K562 (cell line): ENCODE measurements around the gene PSD4. TPM values are rescaled to one million over a fixed set of nuclear protein-coding genes. Genes with fewer than 3 reads are reported as not detected.

Source experiments
- ATAC-seq: fragments of 200-7000 bp; cut with Tn5 transposase; 3 replicates; pipeline ENCODE4 v1.9.1; 2020; ENCODE audit warnings: moderate library complexity
- BruUV-seq: library from RNA; stranded (reverse); fragments of 400-500 nt; replicated peaks from 2 replicates; lab custom pipeline; 2021; lab: Mats Ljungman, UMichigan
- CTCF ChIA-PET: fragments of 300-600 bp; formaldehyde crosslinking; extraction: SDS; loops from one replicate; lab custom pipeline; 2021; ENCODE audit warnings: low intra/inter-chr PET ratio; lab: Yijun Ruan, JAX
- POLR2A ChIA-PET: fragments of 300-600, 350-650 bp; sonication (Branson Sonifier 250); formaldehyde crosslinking; extraction: SDS; loops from one replicate; lab custom pipeline; 2021; ENCODE audit warnings: antibody characterized with exemption, inconsistent platforms; lab: Yijun Ruan, JAX
- DNase-seq, 4 experiments: peaks; one replicate each; pipeline versions ENCODE4 v3.0.0 to v3.0.0-alpha.2; 2011 to 2018; ENCODE audit warnings: low spot score in 3 of 4, mixed read lengths in 3 of 4; ENCODE audit errors: extremely low read depth in 1 of 4
- FAIRE-seq: peaks from 2 replicates; lab custom pipeline; 2011; peaks lifted over from hg19 to GRCh38; lab: Jason Lieb, UNC
- H2AFZ ChIP-seq: 2 replicates; pipeline ENCODE4 v1.6.0; 2011; ENCODE audit warnings: low read depth, low read length, control low read depth, inconsistent platforms
- H3K27ac ChIP-seq: fragments of 200-600 bp; 3 replicates; pipeline ENCODE4 v1.8.0; 2011; ENCODE audit warnings: low read depth, mild to moderate bottlenecking, control low read depth, inconsistent platforms, low read length, moderate library complexity, mixed read lengths; ENCODE audit errors: extremely low read depth
- H3K27me3 ChIP-seq, 2 experiments: fragments of 300-600 bp in 1 of 2; 2 replicates in 1 of 2; 3 replicates in 1 of 2; pipeline versions ENCODE4 v1.6.0 to v1.8.0; 2011; ENCODE audit warnings: inconsistent platforms in 2 of 2, low read length in 2 of 2, mild to moderate bottlenecking in 1 of 2, mixed read lengths in 1 of 2, moderate library complexity in 1 of 2; ENCODE audit not compliant: control insufficient read depth in 2 of 2, insufficient read depth in 2 of 2
- H3K36me3 ChIP-seq: fragments of 300-600 bp; 3 replicates; pipeline ENCODE4 v1.8.0; 2011; ENCODE audit warnings: mild to moderate bottlenecking, low read length, inconsistent platforms; ENCODE audit not compliant: control insufficient read depth, insufficient read depth
- H3K4me1 ChIP-seq, 2 experiments: fragments of 200-600 bp in 1 of 2; replicated peaks in 1 of 2; 2 replicates in 1 of 2; 3 replicates in 1 of 2; pipeline versions ENCODE4 v1.5.1 to v1.8.0; 2011; ENCODE audit warnings: inconsistent platforms in 2 of 2, low read length in 2 of 2, mild to moderate bottlenecking in 1 of 2, mixed read lengths in 1 of 2, moderate library complexity in 1 of 2; ENCODE audit not compliant: control insufficient read depth in 2 of 2, insufficient read depth in 2 of 2
- H3K4me2 ChIP-seq: 2 replicates; pipeline ENCODE4 v1.6.1; 2011; ENCODE audit warnings: low read length, control low read depth, inconsistent platforms, mixed read lengths; ENCODE audit not compliant: insufficient read depth
- H3K4me3 ChIP-seq: fragments of 200-600 bp; sonication (generic), shearing (Covaris generic); 2 replicates; pipeline ENCODE4 v1.5.1; 2016; ENCODE audit warnings: control low read depth, inconsistent platforms
- H3K79me2 ChIP-seq: fragments of 200-600 bp; 3 replicates; pipeline ENCODE4 v1.8.0; 2011; ENCODE audit warnings: low read length, inconsistent platforms; ENCODE audit not compliant: control insufficient read depth, insufficient read depth
- H3K9ac ChIP-seq, 2 experiments: 2 replicates each; pipeline versions ENCODE4 v1.6.0 to v1.6.1; 2011; ENCODE audit warnings: low read depth in 2 of 2, low read length in 2 of 2, control low read depth in 1 of 2, inconsistent platforms in 1 of 2, mild to moderate bottlenecking in 1 of 2, mixed read lengths in 1 of 2; ENCODE audit not compliant: insufficient read depth in 1 of 2
- H3K9me1 ChIP-seq: one replicate; pipeline ENCODE4 v1.6.0; 2011; ENCODE audit warnings: inconsistent platforms, mild to moderate bottlenecking, low read length, moderate library complexity; ENCODE audit not compliant: control insufficient read depth, insufficient read depth
- H3K9me3 ChIP-seq: replicated peaks from 2 replicates; pipeline ENCODE4 v1.5.1; 2011; ENCODE audit warnings: low read depth, low read length, inconsistent platforms; ENCODE audit not compliant: control insufficient read depth, insufficient read depth
- H4K20me1 ChIP-seq: replicated peaks from 2 replicates; pipeline ENCODE4 v1.6.1; 2011; ENCODE audit warnings: low read length, inconsistent platforms, mixed read lengths; ENCODE audit not compliant: control insufficient read depth, insufficient read depth
- ATF6 ChIP-seq: sonication (generic); formaldehyde crosslinking; IDR thresholded peaks from 2 replicates; pipeline ENCODE4 v1.4.0; 2020; ENCODE audit warnings: mild to moderate bottlenecking, missing genetic modification reagents
- CHD2 ChIP-seq: IDR thresholded peaks from 2 replicates; pipeline ENCODE4 v1.6.1; 2011; ENCODE audit warnings: low read depth, low read length
- DEAF1 ChIP-seq: fragments of 450-650 bp; formaldehyde crosslinking; IDR thresholded peaks from 2 replicates; pipeline ENCODE4 v1.4.0; 2020; ENCODE audit warnings: mild to moderate bottlenecking, moderate library complexity
- E2F1 ChIP-seq: sonication (generic); formaldehyde crosslinking; IDR thresholded peaks from 2 replicates; pipeline ENCODE4 v1.8.1; 2023; ENCODE audit warnings: mild to moderate bottlenecking, missing genetic modification reagents, moderate library complexity
- HDAC6 ChIP-seq: IDR thresholded peaks from 2 replicates; pipeline ENCODE4 v1.6.1; 2012; ENCODE audit warnings: low read depth, mild to moderate bottlenecking, control low read depth, inconsistent platforms, low read length, moderate library complexity
- HMG20A ChIP-seq: fragments of 450-650 bp; formaldehyde crosslinking; conservative IDR thresholded peaks from 2 replicates; pipeline ENCODE4 v1.4.0; 2020; ENCODE audit warnings: mild to moderate bottlenecking, mixed read lengths
- HSF4 ChIP-seq: fragments of 250-450 bp; sonication (Bioruptor Pico); IDR thresholded peaks from 2 replicates; pipeline ENCODE4 v2.1.2; 2022; ENCODE audit warnings: mild to moderate bottlenecking, moderate library complexity, borderline replicate concordance
- IFI16 ChIP-seq: fragments of 250-450 bp; sonication (Bioruptor Pico); IDR thresholded peaks from 2 replicates; pipeline ENCODE4 v2.1.2; 2022; ENCODE audit warnings: mild to moderate bottlenecking, inconsistent platforms
- KLF16 ChIP-seq: IDR thresholded peaks from 2 replicates; pipeline ENCODE4 v1.6.1; 2016; ENCODE audit warnings: antibody characterized with exemption
- MTA2 ChIP-seq: fragments of 450-650 bp; IDR thresholded peaks from 2 replicates; pipeline ENCODE4 v1.6.1; 2016; ENCODE audit warnings: low read depth
- RAD21 ChIP-seq, 2 experiments: fragments of 250-450 bp in 1 of 2; fragments of 450-650 bp in 1 of 2; sonication (Bioruptor Pico) in 1 of 2; formaldehyde crosslinking in 1 of 2; IDR thresholded peaks in 1 of 2; conservative IDR thresholded peaks in 1 of 2; 2 replicates each; pipeline versions ENCODE4 v1.4.0 to v1.8.0; 2020 to 2022; ENCODE audit warnings: mild to moderate bottlenecking in 2 of 2, moderate library complexity in 1 of 2
- SUPT5H ChIP-seq: fragments of 450-650 bp; IDR thresholded peaks from 2 replicates; pipeline ENCODE4 v1.6.1; 2016
- WGBS: fragments of 100-300 bp; shearing (Covaris generic); methylation state at CpG from one replicate; pipeline ENCODE4 v1.1.6; 2016; ENCODE audit warnings: low coverage, mixed read lengths; ENCODE audit not compliant: insufficient coverage; ENCODE audit errors: missing lambda C conversion rate; 5-methylcytosine and 5-hydroxymethylcytosine counted together
- in situ Hi-C: fragments of 300-500 bp; cut with MboI; formaldehyde crosslinking; loops from 4 replicates; pipeline ENCODE4 v1.15.0; 2018; ENCODE audit warnings: inconsistent platforms, mixed read lengths
- intact Hi-C: fragments of 100-400 bp; cut with micrococcal nuclease; formaldehyde crosslinking; loops from 2 replicates; pipeline ENCODE4 v1.14.2; 2022
- polyA plus RNA-seq, 8 experiments: library from polyadenylated mRNA; depleted of rRNA in 4 of 8; stranded (reverse) in 5 of 8; unstranded in 3 of 8; fragments of >200 nt; fragmentation: Nextera tagmentation in 2 of 8; fragmentation: Illumina TruSeq in 1 of 8; extraction: Ambion mirVana in 2 of 8; extraction: Trizol in 1 of 8; gene quantifications; 2 replicates each; pipeline versions ENCODE4 v1.2.1 to v1.2.3, GENCODE V29; 2011 to 2014; ENCODE audit warnings: inconsistent platforms in 1 of 8, missing spikeins in 1 of 8
- total RNA-seq, 7 experiments: library from RNA; depleted of rRNA in 6 of 7; stranded (reverse); fragments of >200 nt in 6 of 7; fragmentation: Illumina TruSeq in 2 of 7; extraction: Trizol in 2 of 7; gene quantifications; 2 replicates each; pipeline versions ENCODE4 v1.2.1 to v1.2.3, GENCODE V29; 2011 to 2021; ENCODE audit warnings: low replicate concordance in 1 of 7
- TF ChIP-seq, protein P1 (sequence below): fragments of 450-650 bp; IDR thresholded peaks from 2 replicates; pipeline ENCODE4 v1.6.1; 2016; ENCODE audit warnings: antibody characterized with exemption
- TF ChIP-seq, protein P2 (sequence below): fragments of 450-650 bp; conservative IDR thresholded peaks from 2 replicates; pipeline ENCODE4 v1.6.1; 2016; ENCODE audit warnings: missing genetic modification characterization, low read depth, mild to moderate bottlenecking, missing compliant biosample characterization, moderate library complexity

The PSD4 gene
- total and polyA plus RNA-seq, 9 of the 15 experiments (the other 6 are each of a cell fraction or from before 2014, with no cell fraction given) = 0.46 to 54.0 (median 20.8) TPM

GRCh38 chr2:113203901-113204519 lies 30.2 kb downstream of the PSD4 start:
- WGBS = 1% methylated on average over 5 of the region's 5 CpGs
- no peak overlapping the region for H3K4me3 ChIP-seq
- ChIA-PET CTCF (interaction anchor here (0.8 to 2.4 kb wide), 5 partner anchors 10 to 186 kb away, joined by 3 to 20 read pairs (median 8); no protein-coding TSS in a partner anchor), POLR2A (interaction anchor here (0.6 to 1.5 kb wide), 5 partner anchors 12 to 124 kb away, joined by 3 to 6 read pairs (median 4); no protein-coding TSS in a partner anchor)
- DNase-seq (peak; percentile 80 to 82 (median 80)), FAIRE-seq (peak; percentile 89), ATAC-seq (peak; percentile 97)
- in situ Hi-C loops = no loop called here
- intact Hi-C loops = loop anchor here (1.0 to 5.0 kb wide), 5 partner anchors 45 to 183 kb away; no protein-coding TSS in a partner anchor
- no peaks in the 10 kb centered on the region for H4K20me1 ChIP-seq
- no peak overlapping the region for H3K9ac ChIP-seq
- no peak overlapping the region for H3K27ac ChIP-seq
- peaks cover 20% of the 10 kb centered on the region; the same call in 2 of the 3 replicates for H3K36me3 ChIP-seq
- no peaks in the 10 kb centered on the region for H3K9me3 ChIP-seq
- H3K4me1 ChIP-seq = no peaks in the 10 kb centered on the region
- H3K79me2 ChIP-seq = no peaks in the 10 kb centered on the region
- no TSS peak for BruUV-seq
- H2AFZ ChIP-seq = no peak overlapping the region
- H3K4me2 ChIP-seq = no peak overlapping the region
- H3K9me1 ChIP-seq = no peaks in the 10 kb centered on the region
- peaks cover 2 to 13% of the 10 kb centered on the region in 2 experiments; a peak in 3 of 5 replicates for H3K27me3 ChIP-seq
- 0 out of 2 replicates have a peak, but pooled peaks have one; percentile 21 for TF ChIP-seq SUPT5H
- TF ChIP-seq HMG20A (CRISPR knock-in tag) = no peak
- peak; percentile 38; the same call in 1 of the 2 replicates for TF ChIP-seq KLF16
- TF ChIP-seq HDAC6 = no peak
- no peak for TF ChIP-seq IFI16 (CRISPR knock-in tag)
- TF ChIP-seq, protein P1, sequence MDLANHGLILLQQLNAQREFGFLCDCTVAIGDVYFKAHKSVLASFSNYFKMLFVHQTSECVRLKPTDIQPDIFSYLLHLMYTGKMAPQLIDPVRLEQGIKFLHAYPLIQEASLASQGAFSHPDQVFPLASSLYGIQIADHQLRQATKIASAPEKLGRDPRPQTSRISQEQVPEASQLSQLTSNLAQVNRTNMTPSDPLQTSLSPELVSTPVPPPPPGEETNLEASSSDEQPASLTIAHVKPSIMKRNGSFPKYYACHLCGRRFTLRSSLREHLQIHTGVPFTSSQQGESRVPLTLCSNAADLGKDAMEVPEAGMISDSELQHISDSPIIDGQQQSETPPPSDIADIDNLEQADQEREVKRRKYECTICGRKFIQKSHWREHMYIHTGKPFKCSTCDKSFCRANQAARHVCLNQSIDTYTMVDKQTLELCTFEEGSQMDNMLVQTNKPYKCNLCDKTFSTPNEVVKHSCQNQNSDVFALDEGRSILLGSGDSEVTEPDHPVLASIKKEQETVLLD = no peak
- no peak for TF ChIP-seq CHD2
- peak; percentile 75; the same call in 1 of the 2 replicates for TF ChIP-seq DEAF1 (CRISPR knock-in tag)
- no peak for TF ChIP-seq E2F1 (CRISPR knock-in tag)
- TF ChIP-seq ATF6 (CRISPR knock-in tag) = no peak
- peak; percentile 83 to 88 for TF ChIP-seq RAD21 (CRISPR knock-in tag; conservative IDR thresholded peaks at IDR 0.05 in 1 of 2, IDR thresholded peaks at IDR 0.05 in 1 of 2)
- TF ChIP-seq HSF4 (CRISPR knock-in tag) = no peak
- TF ChIP-seq, protein P2, sequence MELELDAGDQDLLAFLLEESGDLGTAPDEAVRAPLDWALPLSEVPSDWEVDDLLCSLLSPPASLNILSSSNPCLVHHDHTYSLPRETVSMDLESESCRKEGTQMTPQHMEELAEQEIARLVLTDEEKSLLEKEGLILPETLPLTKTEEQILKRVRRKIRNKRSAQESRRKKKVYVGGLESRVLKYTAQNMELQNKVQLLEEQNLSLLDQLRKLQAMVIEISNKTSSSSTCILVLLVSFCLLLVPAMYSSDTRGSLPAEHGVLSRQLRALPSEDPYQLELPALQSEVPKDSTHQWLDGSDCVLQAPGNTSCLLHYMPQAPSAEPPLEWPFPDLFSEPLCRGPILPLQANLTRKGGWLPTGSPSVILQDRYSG = no peak
- no peak for TF ChIP-seq MTA2
